ENCODE measurements around the gene AXIN2.

Gene AXIN2

GRCh38 chr17:65557349-65558310, 3.8 kb downstream of the AXIN2 start:
- DNase-seq (ENCODE audit: low spot score) = no peak
- no peak for TF ChIP-seq CTCF (IDR thresholded peaks at IDR 0.05; ENCODE audit: extremely low read depth, missing control alignments)

GRCh38 chr17:65556910-65557348, 4.5 kb downstream of the AXIN2 start:
- DNase-seq (ENCODE audit: low spot score) = no peak
- TF ChIP-seq CTCF (IDR thresholded peaks at IDR 0.05; ENCODE audit: extremely low read depth, missing control alignments) = no peak

GRCh38 chr17:65556014-65556909, 5.2 kb downstream of the AXIN2 start:
- peak; percentile 66 for TF ChIP-seq CTCF (IDR thresholded peaks at IDR 0.05; ENCODE audit: extremely low read depth, missing control alignments)
- peak; percentile 76 for DNase-seq (ENCODE audit: low spot score)

GRCh38 chr17:65554553-65555223, 6.8 kb downstream of the AXIN2 start:
- no peak for DNase-seq (ENCODE audit: low spot score)
- TF ChIP-seq CTCF (IDR thresholded peaks at IDR 0.05; ENCODE audit: extremely low read depth, missing control alignments) = no peak

- no peak for TF ChIP-seq CTCF (IDR thresholded peaks at IDR 0.05; ENCODE audit: extremely low read depth, missing control alignments)
- DNase-seq (ENCODE audit: low spot score) = no peak
Observed at GRCh38 chr17:65553646-65554552, 7.5 kb downstream of the AXIN2 start.

GRCh38 chr17:65553009-65553645, 8.3 kb downstream of the AXIN2 start:
- no peak for DNase-seq (ENCODE audit: low spot score)
- TF ChIP-seq CTCF (IDR thresholded peaks at IDR 0.05; ENCODE audit: extremely low read depth, missing control alignments) = no peak
